Measurements from ENCODE around the gene RAPGEF2.

- TF ChIP-seq POLR2A (IDR thresholded peaks at IDR 0.05) = no peak
- TF ChIP-seq CTCF (IDR thresholded peaks at IDR 0.05) = no peak
These were observed 195.6 kb downstream of the RAPGEF2 start for GRCh38 chr4:159298502-159298901.
